Fibroblast of lung (primary cell): ENCODE measurements around the gene LOC128125822.
A peak's percentile ranks its signal among the peaks of the same experiment; 100 is the strongest.

Experiments used
- DNase-seq, 2 donors: peaks; one replicate each; pipeline versions ENCODE4 v3.0.0 to v3.0.0-alpha.2; 2010; ENCODE audit warnings: low read depth in 2 of 2
- H2AFZ ChIP-seq: 2 replicates; pipeline ENCODE4 v1.5.1; 2012; ENCODE audit warnings: low read length, control low read depth, inconsistent platforms
- H3K27ac ChIP-seq: 2 replicates; pipeline ENCODE4 v1.5.1; 2011; ENCODE audit warnings: low read length, control low read depth; ENCODE audit not compliant: insufficient read depth
- H3K27me3 ChIP-seq: 2 replicates; pipeline ENCODE4 v1.5.1; 2011; ENCODE audit warnings: mild to moderate bottlenecking, low read length; ENCODE audit not compliant: control insufficient read depth, insufficient read depth
- H3K36me3 ChIP-seq: 2 replicates; pipeline ENCODE4 v1.5.1; 2011; ENCODE audit warnings: low read length; ENCODE audit not compliant: control insufficient read depth, insufficient read depth
- H3K4me1 ChIP-seq: 2 replicates; pipeline ENCODE4 v1.5.1; 2011; ENCODE audit warnings: low read length; ENCODE audit not compliant: control insufficient read depth, insufficient read depth; ENCODE audit errors: extremely low read depth
- H3K4me2 ChIP-seq: 2 replicates; pipeline ENCODE4 v1.5.1; 2011; ENCODE audit warnings: low read length, control low read depth; ENCODE audit not compliant: insufficient read depth; ENCODE audit errors: extremely low read depth
- H3K4me3 ChIP-seq, 4 experiments: fragments of 200-600 bp in 1 of 4; sonication (generic) in 1 of 4; replicated peaks in 1 of 4; 2 replicates each; pipeline ENCODE4 v1.5.1; 2011 to 2016; ENCODE audit warnings: low read length in 4 of 4, low read depth in 3 of 4, mild to moderate bottlenecking in 3 of 4, control low read depth in 2 of 4, inconsistent platforms in 1 of 4, mixed read lengths in 1 of 4; ENCODE audit not compliant: insufficient read depth in 1 of 4; ENCODE audit errors: control extremely low read depth in 1 of 4
- H3K79me2 ChIP-seq: 2 replicates; pipeline ENCODE4 v1.5.1; 2012; ENCODE audit warnings: mild to moderate bottlenecking, low read length, inconsistent platforms; ENCODE audit not compliant: control insufficient read depth, insufficient read depth
- H3K9ac ChIP-seq: 2 replicates; pipeline ENCODE4 v1.5.1; 2011; ENCODE audit warnings: mild to moderate bottlenecking, low read length, control low read depth; ENCODE audit not compliant: insufficient read depth
- H3K9me3 ChIP-seq: 2 replicates; pipeline ENCODE4 v1.5.1; 2012; ENCODE audit warnings: low read depth, low read length; ENCODE audit not compliant: control insufficient read depth, insufficient read depth
- H4K20me1 ChIP-seq: 2 replicates; pipeline ENCODE4 v1.5.1; 2011; ENCODE audit warnings: low read length; ENCODE audit not compliant: control insufficient read depth, insufficient read depth; ENCODE audit errors: extremely low read depth
- CTCF ChIP-seq, 2 donors: IDR thresholded peaks in 1 of 2; conservative IDR thresholded peaks in 1 of 2; 1 replicate in 1 of 2; 2 replicates in 1 of 2; pipeline ENCODE4 v1.5.1; 2011 to 2012; ENCODE audit warnings: low read length in 2 of 2, control low read depth in 1 of 2, inconsistent platforms in 1 of 2, low read depth in 1 of 2, mild to moderate bottlenecking in 1 of 2
- EZH2 ChIP-seq: IDR thresholded peaks from 2 replicates; pipeline ENCODE4 v1.5.1; 2012; ENCODE audit warnings: low read length, control low read depth, mild to moderate bottlenecking; ENCODE audit errors: missing control alignments

The LOC128125822 gene

GRCh38 chr6:63573899-63574553 is 1.7 kb downstream of the LOC128125822 start:
- Histone ChIP-seq H2AFZ (no peak overlapping the region), H3K4me2 (peak overlapping the region; percentile 98), H3K27ac (peak overlapping the region; percentile 97), H3K4me3 (peak overlapping the region; percentile 72 to 90 (median 86)), H3K36me3 (peaks cover 5% of the 10 kb centered on the region), H3K79me2 (peaks cover 52% of the 10 kb centered on the region), H3K9me3 (no peaks in the 10 kb centered on the region), H4K20me1 (no peaks in the 10 kb centered on the region), H3K27me3 (no peaks in the 10 kb centered on the region), H3K4me1 (no peaks in the 10 kb centered on the region), H3K9ac (peak overlapping the region; percentile 99)
- peak; percentile 59 to 64 for TF ChIP-seq CTCF (conservative IDR thresholded peaks at IDR 0.05 in 1 of 2, IDR thresholded peaks at IDR 0.05 in 1 of 2; ENCODE audit: low read depth in 1 of 2, low read length in 2 of 2)
- no peak for TF ChIP-seq EZH2
- peak; percentile 58 to 68 for DNase-seq

DNA sequence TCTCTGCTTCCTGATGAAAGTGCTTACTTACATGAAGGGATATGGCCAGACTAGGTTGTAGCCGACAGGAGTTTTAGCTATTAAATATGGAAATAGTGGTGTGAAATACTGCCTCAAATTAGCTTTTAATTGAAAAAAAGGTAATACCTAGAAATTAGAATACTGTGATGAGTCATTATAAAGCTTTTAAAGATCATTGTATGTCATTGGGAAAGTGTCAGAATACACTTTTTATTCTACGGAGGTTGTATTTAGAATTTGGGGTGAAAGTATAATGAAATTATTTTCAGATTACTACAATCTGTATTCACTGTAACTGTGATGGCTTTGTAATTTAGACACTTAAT is 2.2 kb downstream of the LOC128125822 start:
- Histone ChIP-seq H2AFZ (no peak overlapping the region), H3K36me3 (peaks cover 6% of the 10 kb centered on the region), H3K27me3 (no peaks in the 10 kb centered on the region), H3K4me1 (no peaks in the 10 kb centered on the region), H3K4me3 (peak overlapping the region; percentile 72 to 90 (median 86)), H4K20me1 (no peaks in the 10 kb centered on the region), H3K9ac (no peak overlapping the region), H3K27ac (no peak overlapping the region), H3K4me2 (peak overlapping the region; percentile 98), H3K79me2 (peaks cover 52% of the 10 kb centered on the region), H3K9me3 (no peaks in the 10 kb centered on the region)
- TF ChIP-seq CTCF (conservative IDR thresholded peaks at IDR 0.05 in 1 of 2, IDR thresholded peaks at IDR 0.05 in 1 of 2; ENCODE audit: low read depth in 1 of 2, low read length in 2 of 2) (no peak), EZH2 (no peak)
- no peak for DNase-seq

DNA sequence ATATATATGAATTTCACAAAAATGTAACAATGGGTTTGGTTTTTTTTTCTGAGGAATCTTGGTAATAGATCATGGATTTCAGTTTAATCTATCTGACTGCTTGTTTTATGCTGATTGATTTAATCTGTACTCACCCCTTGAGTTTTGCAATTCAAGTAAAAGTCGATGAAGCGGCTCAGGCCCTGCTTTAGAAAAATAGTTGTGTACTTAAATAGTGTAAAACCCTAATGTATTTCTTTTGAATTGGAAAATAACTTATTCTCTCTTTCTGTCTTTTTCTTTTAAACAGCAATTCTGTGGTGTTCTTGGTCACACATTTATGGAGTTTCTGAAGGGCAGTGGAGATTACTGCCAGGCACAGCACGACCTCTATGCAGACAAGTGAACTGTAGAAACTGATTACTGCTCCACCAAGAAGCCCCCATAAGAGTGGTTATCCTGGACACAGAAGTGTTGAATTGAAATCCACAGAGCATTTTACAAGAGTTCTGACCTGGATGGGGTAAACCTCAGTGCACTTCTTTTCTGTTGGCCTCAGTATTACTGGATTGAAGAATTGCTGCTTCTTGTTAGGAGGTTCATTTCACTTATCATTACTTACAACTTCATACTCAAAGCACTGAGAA is 4.0 kb downstream of the LOC128125822 start:
- no peak overlapping the region for H3K4me3 ChIP-seq
- H3K36me3 ChIP-seq = peaks cover 15% of the 10 kb centered on the region
- peaks cover 52% of the 10 kb centered on the region for H3K79me2 ChIP-seq
- no peaks in the 10 kb centered on the region for H3K4me1 ChIP-seq
- no peaks in the 10 kb centered on the region for H3K9me3 ChIP-seq
- no peaks in the 10 kb centered on the region for H4K20me1 ChIP-seq
- no peak overlapping the region for H3K4me2 ChIP-seq
- no peak overlapping the region for H3K27ac ChIP-seq
- no peak overlapping the region for H2AFZ ChIP-seq
- no peak overlapping the region for H3K9ac ChIP-seq
- TF ChIP-seq CTCF (conservative IDR thresholded peaks at IDR 0.05 in 1 of 2, IDR thresholded peaks at IDR 0.05 in 1 of 2; ENCODE audit: low read depth in 1 of 2, low read length in 2 of 2) (no peak), EZH2 (no peak)
- H3K27me3 ChIP-seq = no peaks in the 10 kb centered on the region
- no peak for DNase-seq
